WERI-Rb-1 (cell line): Measurements from ENCODE around the gene CNIH2.

ENCODE experiments used
- DNase-seq: peaks from one replicate; pipeline ENCODE4 v3.0.0-alpha.2; 2020
- H3K27ac ChIP-seq: fragments of 250-450 bp; sonication (Bioruptor Pico); 2 replicates; pipeline ENCODE4 v1.5.1; 2020; ENCODE audit warnings: mild to moderate bottlenecking, moderate library complexity
- H3K27me3 ChIP-seq: fragments of 250-450 bp; sonication (Bioruptor Pico); 2 replicates; pipeline ENCODE4 v1.5.1; 2021; ENCODE audit warnings: mild to moderate bottlenecking, low read depth, moderate library complexity; ENCODE audit not compliant: insufficient read depth, severe bottlenecking
- H3K36me3 ChIP-seq: fragments of 250-450 bp; sonication (Bioruptor Pico); 2 replicates; pipeline ENCODE4 v1.5.1; 2020; ENCODE audit warnings: mild to moderate bottlenecking, moderate library complexity
- H3K4me3 ChIP-seq: 2 replicates; pipeline ENCODE4 v1.5.1; 2011; ENCODE audit warnings: low read depth, mild to moderate bottlenecking, control low read depth, low read length
- H3K9me3 ChIP-seq: fragments of 250-450 bp; sonication (Bioruptor Pico); 2 replicates; pipeline ENCODE4 v1.5.1; 2021; ENCODE audit warnings: mild to moderate bottlenecking, moderate library complexity; ENCODE audit not compliant: severe bottlenecking
- CTCF ChIP-seq: IDR thresholded peaks from 2 replicates; pipeline ENCODE4 v1.5.1; 2011; ENCODE audit warnings: low read depth, mild to moderate bottlenecking, control low read depth, inconsistent platforms, low read length

Gene CNIH2

GRCh38 chr11:66259956-66260355 lies 18.0 kb upstream of the CNIH2 start:
- Histone ChIP-seq H3K27me3 (no peaks in the 10 kb centered on the region), H3K9me3 (no peaks in the 10 kb centered on the region), H3K36me3 (peaks cover 48% of the 10 kb centered on the region), H3K4me3 (no peak overlapping the region), H3K27ac (no peak overlapping the region)
- no peak for DNase-seq
- no peak for TF ChIP-seq CTCF

DNA sequence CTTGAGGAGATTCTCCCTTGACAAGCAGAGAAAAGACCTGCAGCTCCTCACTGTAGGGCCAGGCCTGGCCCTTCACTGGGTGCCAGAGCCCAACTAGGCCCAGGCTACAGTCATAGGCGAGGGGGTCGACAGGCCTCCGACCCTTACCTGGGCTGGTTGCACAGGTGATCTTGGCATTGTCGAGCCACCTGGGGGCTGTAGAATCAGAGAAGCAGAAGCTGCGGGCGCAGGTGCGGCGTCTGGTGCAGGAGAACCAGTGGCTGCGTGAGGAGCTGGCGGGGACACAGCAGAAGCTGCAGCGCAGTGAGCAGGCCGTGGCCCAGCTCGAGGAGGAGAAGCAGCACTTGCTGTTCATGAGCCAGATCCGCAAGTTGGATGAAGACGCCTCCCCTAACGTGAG lies 16.4 kb upstream of the CNIH2 start:
- Histone ChIP-seq H3K9me3 (no peaks in the 10 kb centered on the region), H3K36me3 (peaks cover 63% of the 10 kb centered on the region), H3K4me3 (no peak overlapping the region), H3K27me3 (no peaks in the 10 kb centered on the region), H3K27ac (no peak overlapping the region)
- no peak for DNase-seq
- TF ChIP-seq CTCF, result no peak

- Histone ChIP-seq H3K27me3 (no peaks in the 10 kb centered on the region), H3K36me3 (peaks cover 69% of the 10 kb centered on the region), H3K27ac (no peak overlapping the region), H3K9me3 (no peaks in the 10 kb centered on the region), H3K4me3 (no peak overlapping the region)
- no peak for TF ChIP-seq CTCF
- no peak for DNase-seq
These were observed 15.8 kb upstream of the CNIH2 start for GRCh38 chr11:66262191-66262590.

- Histone ChIP-seq H3K9me3 (no peaks in the 10 kb centered on the region), H3K27me3 (no peaks in the 10 kb centered on the region), H3K27ac (no peak overlapping the region), H3K4me3 (no peak overlapping the region), H3K36me3 (peaks cover 70% of the 10 kb centered on the region)
- DNase-seq, result no peak
- no peak for TF ChIP-seq CTCF
These were observed 15.3 kb upstream of the CNIH2 start for GRCh38 chr11:66262696-66263095.

DNA sequence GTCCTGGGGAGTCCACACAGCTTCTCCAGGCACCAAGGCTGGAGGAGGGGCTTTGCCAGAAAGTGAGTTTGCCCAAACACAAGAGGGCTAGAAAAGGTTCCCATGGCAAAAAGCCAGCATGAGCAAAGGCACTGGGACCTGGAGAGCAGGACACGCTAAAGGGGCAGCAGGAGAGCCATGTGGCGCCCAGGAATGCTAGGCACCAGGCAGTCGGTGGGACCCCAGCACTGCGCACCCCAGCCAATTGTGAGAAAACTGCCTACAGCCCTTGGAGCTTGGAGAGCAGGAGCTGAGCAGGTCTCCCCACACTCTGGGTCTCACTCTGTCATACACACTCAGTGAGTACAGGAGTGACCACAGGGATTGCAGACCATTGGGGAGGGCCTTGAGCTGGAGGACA lies 14.7 kb upstream of the CNIH2 start:
- TF ChIP-seq CTCF, result no peak
- Histone ChIP-seq H3K36me3 (peaks cover 70% of the 10 kb centered on the region), H3K27ac (no peak overlapping the region)

DNA sequence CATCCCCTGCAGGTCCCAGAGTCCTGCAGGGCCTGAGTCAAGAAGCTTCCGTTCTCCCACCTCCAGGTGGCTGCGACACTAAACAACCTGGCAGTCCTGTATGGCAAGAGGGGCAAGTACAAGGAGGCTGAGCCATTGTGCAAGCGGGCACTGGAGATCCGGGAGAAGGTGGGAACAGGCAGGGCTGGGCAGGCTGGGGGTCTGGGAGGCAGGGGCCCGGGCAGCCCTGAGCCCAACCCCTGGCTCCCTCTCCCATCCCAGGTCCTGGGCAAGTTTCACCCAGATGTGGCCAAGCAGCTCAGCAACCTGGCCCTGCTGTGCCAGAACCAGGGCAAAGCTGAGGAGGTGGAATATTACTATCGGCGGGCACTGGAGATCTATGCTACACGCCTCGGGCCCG lies 14.2 kb upstream of the CNIH2 start:
- Histone ChIP-seq H3K27ac (no peak overlapping the region), H3K36me3 (peaks cover 70% of the 10 kb centered on the region), H3K4me3 (no peak overlapping the region), H3K27me3 (no peaks in the 10 kb centered on the region), H3K9me3 (no peaks in the 10 kb centered on the region)
- DNase-seq, result no peak
- no peak for TF ChIP-seq CTCF

More for the DNA sequence above, 14.7 kb upstream of the CNIH2 start:
- Histone ChIP-seq H3K9me3 (no peaks in the 10 kb centered on the region), H3K4me3 (no peak overlapping the region), H3K27me3 (no peaks in the 10 kb centered on the region)
- no peak for DNase-seq
